ENCODE results near the gene ERFL. TPM values are rescaled to one million over a fixed set of nuclear protein-coding genes. Genes with fewer than 3 reads are reported as not detected.

The ERFL gene
- total and polyA plus RNA-seq, 2 of the 4 experiments (the other 2 are of a cell fraction) = not detected

DNA sequence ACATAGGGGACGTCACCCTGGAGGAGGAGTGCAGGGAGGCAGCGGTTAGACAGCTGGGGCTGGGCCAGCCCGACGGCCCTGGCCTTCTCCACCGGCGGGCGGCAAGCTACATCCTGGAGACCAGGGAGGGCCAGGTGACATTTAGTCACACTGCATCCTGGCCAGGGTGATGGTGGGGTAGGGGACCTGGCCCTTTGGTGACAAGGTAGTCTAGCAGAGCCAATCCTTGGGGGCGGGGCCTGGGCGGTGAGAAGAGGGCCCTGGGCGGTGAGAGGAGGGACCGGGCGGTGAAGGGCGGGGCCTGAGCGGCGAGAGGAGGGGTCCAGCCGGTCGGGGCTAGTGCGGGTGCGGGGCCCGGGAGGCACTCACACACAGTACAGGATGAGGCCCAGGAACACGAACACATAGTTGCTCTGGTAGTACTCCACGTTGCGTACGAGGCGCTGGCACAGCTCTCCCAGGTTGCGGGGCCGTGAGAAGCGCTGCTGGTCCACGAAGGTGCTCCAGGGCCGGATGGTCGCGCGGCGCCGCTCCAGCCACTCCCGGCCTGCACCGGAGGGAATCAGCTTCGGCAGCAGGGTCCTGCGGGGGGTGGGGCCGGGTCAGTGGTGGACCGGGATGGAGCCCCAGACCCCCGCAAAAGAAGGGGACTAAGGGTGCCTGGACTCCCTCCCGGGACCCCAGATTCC, 30.3 kb upstream of the ERFL start:
- Histone ChIP-seq H3K9me1 (ENCODE audit: insufficient read depth, low read length) (peaks cover 7% of the 10 kb centered on the region; the same call in 1 of the 2 replicates), H3K4me2 (ENCODE audit: low read depth, low read length) (peak overlapping the region; percentile 86), H3K27me3 (ENCODE audit: control insufficient read depth, insufficient read depth, low read length) (no peaks in the 10 kb centered on the region), H4K91ac (ENCODE audit: insufficient read depth, low read depth, low read length) (peak overlapping the region; percentile 97), H3K14ac (replicated peaks; ENCODE audit: low read depth, low read length) (peak overlapping the region; percentile 98), H2AK5ac (ENCODE audit: low read depth, low read length) (peak overlapping the region; percentile 98), H2AK9ac (replicated peaks; ENCODE audit: low read depth, low read length, poor library complexity) (peak overlapping the region; percentile 97), H3K23ac (ENCODE audit: low read depth, low read length) (peak overlapping the region; percentile 99), H3K9me3 (ENCODE audit: control insufficient read depth, insufficient read depth, low read length) (no peaks in the 10 kb centered on the region), H4K5ac (ENCODE audit: low read depth, low read length) (peak overlapping the region; percentile 61), H3K56ac (ENCODE audit: extremely low read depth, insufficient read depth, low read length) (peak overlapping the region; percentile 66; the same call in 1 of the 2 replicates), H3K79me1 (ENCODE audit: low read depth in 1 of 2, low read length in 2 of 2) (peaks cover 7 to 26% of the 10 kb centered on the region in 2 experiments), H3K27ac (ENCODE audit: insufficient read depth, low read length) (peak overlapping the region; percentile 79), H2AFZ (replicated peaks; ENCODE audit: low read length, poor library complexity) (peak overlapping the region; percentile 93), H4K20me1 (ENCODE audit: insufficient read depth, low read length) (peaks cover 21% of the 10 kb centered on the region), H3K9ac (ENCODE audit: low read depth, low read length) (peak overlapping the region; percentile 91), H2BK5ac (ENCODE audit: low read depth, low read length, poor library complexity, severe bottlenecking) (peak overlapping the region; percentile 78), H3K18ac (ENCODE audit: low read depth, low read length) (peak overlapping the region; percentile 29), H3K4me1 (ENCODE audit: control insufficient read depth, insufficient read depth, low read length) (peaks cover 6% of the 10 kb centered on the region), H2BK120ac (ENCODE audit: low read depth, low read length) (peak overlapping the region; percentile 53; the same call in 1 of the 2 replicates), H4K8ac (ENCODE audit: low read depth in 2 of 2, low read length in 2 of 2) (peak overlapping the region; percentile 61 to 86), H3K4ac (ENCODE audit: low read depth, low read length) (peak overlapping the region; percentile 91), H3K36me3 (ENCODE audit: control insufficient read depth, insufficient read depth, low read length) (peaks cover 10% of the 10 kb centered on the region; the same call in 1 of the 2 replicates), H2BK15ac (ENCODE audit: low read depth, low read length) (no peak overlapping the region), H2BK20ac (ENCODE audit: low read depth, low read length) (no peak overlapping the region), H3K4me3 (ENCODE audit: insufficient read depth, low read depth, low read length) (peak overlapping the region; percentile 88)
- in situ Hi-C loops (cut with MboI; ENCODE audit: low sequenced_read_pairs) = no loop called here
- 1% methylated on average over 26 of the region's 43 CpGs; no CpG with 5 or more reads in 1 of the 2 experiments for WGBS, 2 experiments (ENCODE audit: extremely low coverage in 2 of 2, insufficient read length in 1 of 2)
- ATAC-seq (ENCODE audit: low read depth) (peak; percentile 83), DNase-seq (peak; percentile 62)
- CTCF ChIA-PET = interaction anchor here (0.9 to 2.0 kb wide), 2 partner anchors 11 to 76 kb away, joined by 4 to 5 read pairs; no protein-coding TSS in a partner anchor
- POLR2A ChIA-PET (ENCODE audit: unreplicated experiment) = no interaction called here
- TF ChIP-seq RFX5 (IDR thresholded peaks at IDR 0.05; ENCODE audit: low read depth, low read length) = no peak
- TF ChIP-seq BHLHE40 (IDR thresholded peaks at IDR 0.05; ENCODE audit: low read depth, low read length) = no peak
- no peak for TF ChIP-seq CEBPB (IDR thresholded peaks at IDR 0.05; ENCODE audit: low read depth, low read length)
- TF ChIP-seq RAD21 (IDR thresholded peaks at IDR 0.05; ENCODE audit: low read length) = no peak
- no peak for TF ChIP-seq FOS (IDR thresholded peaks at IDR 0.05; ENCODE audit: low read depth, low read length)
- TF ChIP-seq CHD1 (IDR thresholded peaks at IDR 0.05; ENCODE audit: low read depth, low read length) = no peak
- no peak for TF ChIP-seq SMC3 (IDR thresholded peaks at IDR 0.05; ENCODE audit: low read depth, low read length)
- TF ChIP-seq RCOR1 (IDR thresholded peaks at IDR 0.05; ENCODE audit: insufficient replicate concordance, low read length) = no peak
- peak; percentile 89 for TF ChIP-seq POLR2A (IDR thresholded peaks at IDR 0.05; ENCODE audit: low read depth, low read length)
- TF ChIP-seq, protein P1, sequence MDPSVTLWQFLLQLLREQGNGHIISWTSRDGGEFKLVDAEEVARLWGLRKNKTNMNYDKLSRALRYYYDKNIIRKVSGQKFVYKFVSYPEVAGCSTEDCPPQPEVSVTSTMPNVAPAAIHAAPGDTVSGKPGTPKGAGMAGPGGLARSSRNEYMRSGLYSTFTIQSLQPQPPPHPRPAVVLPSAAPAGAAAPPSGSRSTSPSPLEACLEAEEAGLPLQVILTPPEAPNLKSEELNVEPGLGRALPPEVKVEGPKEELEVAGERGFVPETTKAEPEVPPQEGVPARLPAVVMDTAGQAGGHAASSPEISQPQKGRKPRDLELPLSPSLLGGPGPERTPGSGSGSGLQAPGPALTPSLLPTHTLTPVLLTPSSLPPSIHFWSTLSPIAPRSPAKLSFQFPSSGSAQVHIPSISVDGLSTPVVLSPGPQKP (IDR thresholded peaks at IDR 0.05; ENCODE audit: borderline replicate concordance, low read depth, low read length) = no peak
- TF ChIP-seq MXI1 (IDR thresholded peaks at IDR 0.05; ENCODE audit: borderline replicate concordance, low read depth, low read length) = no peak
- no peak for TF ChIP-seq NFE2L2 (IDR thresholded peaks at IDR 0.05; ENCODE audit: low read depth, low read length)
- TF ChIP-seq MAZ (IDR thresholded peaks at IDR 0.05; ENCODE audit: borderline replicate concordance, low read depth, low read length) = peak; percentile 79; the same call in 1 of the 2 replicates
- intact Hi-C loops (cut with micrococcal nuclease) = loop anchor here (5.0 to 10.0 kb wide), 2 partner anchors 74 to 164 kb away; partner anchors contain the start of gene CEACAM3
- dilution Hi-C loops (cut with HindIII; ENCODE audit: low sequenced_read_pairs, unreplicated experiment) = no loop called here
- BruUV-seq (replicated peaks) = TSS peak; percentile 69

Data from IMR-90 (cell line).